ENCODE measurements around the gene MAPKBP1.
"Not testable (repeated sequence)": the region's sequence is repeated elsewhere in the genome, so short reads cannot be mapped to it uniquely, and the experiment has no call there.

The MAPKBP1 gene

DNA sequence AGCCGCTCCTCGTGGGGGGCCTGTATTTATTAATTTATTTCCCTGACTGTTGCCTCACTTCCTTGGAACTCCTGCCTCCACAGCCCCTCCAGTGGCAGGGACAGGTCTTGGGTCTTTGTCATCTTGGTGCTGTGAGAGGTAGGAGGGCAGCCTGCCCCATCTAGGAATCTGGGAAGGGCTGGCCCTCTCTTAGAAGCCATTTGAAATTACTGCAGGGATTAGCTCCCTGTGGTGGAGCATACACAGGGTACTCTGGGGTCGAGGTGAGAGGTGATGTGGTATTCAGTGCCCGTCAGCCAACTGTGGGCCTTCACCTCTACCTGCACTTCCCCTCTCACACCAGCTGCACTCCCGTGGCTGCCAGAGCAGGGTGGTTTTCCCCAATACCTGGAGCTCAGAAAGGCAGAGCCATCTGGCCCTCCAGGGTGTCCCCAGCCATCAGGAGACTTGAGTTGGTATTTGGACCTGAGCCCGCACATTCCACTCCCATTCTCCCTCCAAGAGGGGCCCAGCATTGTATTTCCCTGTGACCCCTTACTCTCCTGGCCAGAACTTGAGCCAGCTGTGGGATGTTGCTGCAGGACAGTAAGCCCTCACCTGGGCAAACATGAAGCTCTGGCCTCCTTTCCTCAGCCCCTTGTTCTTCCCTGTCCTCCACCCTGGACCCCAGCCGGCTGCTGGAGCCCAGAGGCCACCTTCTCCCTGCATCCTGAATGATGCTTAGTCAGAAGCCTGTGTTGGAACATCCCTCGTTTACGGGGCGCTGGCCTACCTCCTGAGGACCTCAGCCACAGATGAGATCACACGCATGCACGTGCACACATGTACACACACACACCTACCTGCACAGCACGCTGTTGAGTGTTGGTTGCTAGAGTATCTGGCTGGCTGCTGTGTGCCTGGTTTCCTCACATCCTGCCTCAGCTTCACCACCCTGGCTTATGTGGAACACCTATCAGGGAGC, 51.6 kb downstream of the MAPKBP1 start:
- DNase-seq (ENCODE audit: low spot score): no peak

- no peak for DNase-seq (ENCODE audit: low spot score)
These were observed 53.1 kb downstream of the MAPKBP1 start for GRCh38 chr15:41827290-41827879.

GRCh38 chr15:41827880-41828806, 53.9 kb downstream of the MAPKBP1 start, which contains the start of gene JMJD7:
Gene JMJD7, plus strand, starts transcription at chr15:41828092. Its CDS starts 33 bp downstream, at chr15:41828125.
- peak; percentile 90 for DNase-seq (ENCODE audit: low spot score)

- peak; percentile 56 for DNase-seq (ENCODE audit: low spot score)
These were observed 54.5 kb downstream of the MAPKBP1 start for GRCh38 chr15:41828807-41829141.

DNA sequence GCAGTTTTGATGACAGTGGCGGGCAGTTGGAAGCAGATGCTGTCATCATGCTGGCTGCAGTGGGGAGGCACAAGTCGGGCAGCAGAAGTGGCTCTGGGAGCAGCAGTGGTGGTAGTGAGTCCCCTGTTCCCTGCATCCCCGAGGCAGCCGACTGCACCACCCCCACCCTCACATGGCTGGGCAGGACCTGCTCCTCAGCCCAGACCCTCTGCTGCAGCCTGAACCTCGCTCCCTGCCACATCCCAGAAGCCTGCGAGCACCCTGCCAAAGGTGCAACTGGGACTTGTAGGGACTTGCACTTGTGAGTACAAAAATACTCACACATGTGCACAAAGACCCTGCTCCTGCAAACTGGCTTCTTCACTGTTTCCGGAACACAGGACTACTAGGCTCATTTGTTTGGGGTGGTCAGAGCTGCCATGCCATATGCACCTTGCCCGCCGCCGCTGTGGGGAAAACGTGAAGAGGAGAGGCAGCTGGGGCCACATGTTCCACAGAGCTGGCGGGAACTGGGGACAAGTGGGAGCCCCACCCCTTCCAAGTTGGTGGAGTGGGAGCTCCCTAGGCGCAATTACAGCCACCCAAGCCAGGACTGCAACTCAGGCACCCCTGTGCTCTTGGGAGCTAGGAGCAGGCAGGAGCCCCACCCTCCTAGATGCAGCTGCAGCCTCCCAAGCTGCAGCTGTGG, 55.8 kb downstream of the MAPKBP1 start:
- no peak for DNase-seq (ENCODE audit: low spot score)

DNA sequence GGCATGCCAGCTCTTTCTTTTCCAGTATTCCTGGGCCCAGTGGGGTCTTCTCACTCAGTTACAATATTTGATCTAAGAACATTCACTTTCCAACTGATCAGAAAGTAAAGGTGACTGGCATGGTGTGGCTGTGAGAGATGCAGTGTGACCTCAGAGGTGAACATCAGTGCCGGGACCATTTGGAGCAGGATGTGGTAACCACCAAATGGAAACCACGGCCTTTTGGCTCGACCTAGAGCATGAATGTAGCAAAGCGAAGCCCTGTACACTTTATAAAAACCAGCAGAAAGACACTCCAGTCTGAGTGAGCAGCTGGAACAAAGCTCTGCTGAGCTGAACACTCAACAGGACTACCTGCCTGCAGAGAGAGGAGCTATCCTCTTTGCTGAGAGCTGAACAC, 57.0 kb downstream of the MAPKBP1 start:
- DNase-seq (ENCODE audit: low spot score): not testable (repeated sequence)

DNA sequence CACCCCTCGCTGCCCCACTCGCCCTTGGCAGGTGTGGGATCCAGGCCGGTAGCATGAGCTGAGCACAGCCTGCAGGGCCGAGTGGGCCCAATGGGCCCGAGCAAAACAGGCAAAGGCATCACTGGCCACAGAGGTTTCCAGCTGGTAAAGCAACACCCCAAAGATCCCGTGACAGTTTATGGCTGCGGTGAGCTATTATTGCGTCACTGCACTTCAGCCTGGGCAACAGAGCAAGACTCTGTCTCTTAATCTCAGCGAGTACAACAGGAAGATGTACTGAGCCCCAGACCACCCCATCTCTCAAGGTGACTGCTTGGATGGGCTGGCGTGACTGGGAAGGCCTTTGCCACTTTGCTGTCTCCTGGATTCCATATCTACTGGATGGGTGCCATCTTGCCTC, 57.9 kb downstream of the MAPKBP1 start:
- no peak for DNase-seq (ENCODE audit: low spot score)

GRCh38 chr15:41832875-41833274, 58.6 kb downstream of the MAPKBP1 start:
- no peak for DNase-seq (ENCODE audit: low spot score)

DNA sequence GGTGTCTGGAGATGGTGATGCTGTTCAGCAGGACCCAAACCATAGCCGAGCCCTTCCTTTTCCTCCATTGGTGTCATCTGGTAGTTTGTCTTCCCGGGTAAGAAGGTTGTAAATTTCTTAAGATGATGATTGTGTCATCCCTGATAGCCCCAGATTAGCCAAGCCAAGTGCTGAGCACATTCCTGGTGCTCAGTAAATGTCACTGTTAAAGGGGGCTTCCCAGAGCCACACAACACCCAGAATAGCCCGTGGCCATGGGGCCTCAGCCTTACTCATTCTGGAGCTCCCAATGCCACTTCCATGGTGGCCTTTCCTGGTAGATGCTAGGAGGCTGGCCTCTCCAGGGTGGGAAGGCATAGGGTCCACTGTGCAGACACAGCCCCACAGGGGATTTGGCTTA, 59.8 kb downstream of the MAPKBP1 start:
- no peak for DNase-seq (ENCODE audit: low spot score)

DNA sequence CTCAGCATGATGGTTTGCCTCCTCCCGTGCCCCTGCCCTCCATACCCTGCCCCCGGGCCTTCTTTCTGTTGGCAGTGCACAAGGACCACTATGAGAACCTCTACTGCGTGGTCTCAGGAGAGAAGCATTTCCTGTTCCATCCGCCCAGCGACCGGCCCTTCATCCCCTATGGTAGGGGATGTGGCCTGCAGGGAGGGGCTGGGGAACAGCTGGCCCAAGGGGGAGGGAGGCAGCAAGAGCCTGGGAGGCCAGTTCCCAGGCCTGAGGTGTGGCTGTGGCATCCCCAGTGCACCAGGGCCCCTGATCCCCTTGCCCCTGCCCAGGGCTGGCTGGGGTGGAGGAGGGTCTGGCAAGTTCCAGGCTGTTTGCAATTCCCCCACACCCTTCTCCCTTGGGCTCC, 61.8 kb downstream of the MAPKBP1 start:
- no peak for DNase-seq (ENCODE audit: low spot score)

DNA sequence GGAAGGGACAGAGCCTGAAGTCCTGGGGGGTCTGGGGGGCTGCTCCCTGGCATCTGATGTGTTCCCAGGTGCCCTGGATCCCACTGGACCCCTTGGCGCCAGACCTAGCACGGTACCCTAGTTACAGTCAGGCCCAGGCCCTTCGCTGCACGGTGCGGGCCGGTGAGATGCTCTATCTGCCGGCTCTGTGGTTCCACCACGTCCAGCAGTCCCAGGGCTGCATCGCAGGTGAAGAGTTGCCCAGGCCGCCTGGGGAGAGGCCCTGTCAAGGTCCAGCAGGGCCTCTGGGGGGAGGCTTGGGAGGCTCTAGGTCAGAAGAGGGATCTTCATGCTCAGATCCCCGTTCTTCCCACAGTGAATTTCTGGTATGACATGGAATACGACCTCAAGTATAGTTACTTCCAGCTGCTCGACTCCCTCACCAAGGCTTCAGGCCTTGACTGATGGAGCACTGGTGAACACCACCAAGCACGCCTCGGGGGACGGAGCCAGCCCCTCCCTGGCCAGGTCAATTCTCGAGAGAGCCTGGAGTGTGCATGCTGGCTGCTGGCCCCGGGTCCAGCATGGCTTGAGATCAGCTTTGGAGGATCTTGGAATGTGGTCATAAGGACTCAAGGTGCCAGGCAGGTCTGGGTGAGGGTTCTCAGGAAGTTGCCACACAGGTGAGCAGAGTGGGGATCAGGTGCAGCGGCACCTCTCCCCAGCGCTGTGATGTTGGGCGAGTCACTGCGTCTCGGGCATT, 62.6 kb downstream of the MAPKBP1 start:
- no peak for DNase-seq (ENCODE audit: low spot score)

GRCh38 chr15:41838400-41838897, 64.2 kb downstream of the MAPKBP1 start, which contains the start of gene PLA2G4B:
Gene PLA2G4B, plus strand, starts transcription at chr15:41838847. Its CDS starts 67 bp downstream, at chr15:41838914.
- no peak for DNase-seq (ENCODE audit: low spot score)

DNA sequence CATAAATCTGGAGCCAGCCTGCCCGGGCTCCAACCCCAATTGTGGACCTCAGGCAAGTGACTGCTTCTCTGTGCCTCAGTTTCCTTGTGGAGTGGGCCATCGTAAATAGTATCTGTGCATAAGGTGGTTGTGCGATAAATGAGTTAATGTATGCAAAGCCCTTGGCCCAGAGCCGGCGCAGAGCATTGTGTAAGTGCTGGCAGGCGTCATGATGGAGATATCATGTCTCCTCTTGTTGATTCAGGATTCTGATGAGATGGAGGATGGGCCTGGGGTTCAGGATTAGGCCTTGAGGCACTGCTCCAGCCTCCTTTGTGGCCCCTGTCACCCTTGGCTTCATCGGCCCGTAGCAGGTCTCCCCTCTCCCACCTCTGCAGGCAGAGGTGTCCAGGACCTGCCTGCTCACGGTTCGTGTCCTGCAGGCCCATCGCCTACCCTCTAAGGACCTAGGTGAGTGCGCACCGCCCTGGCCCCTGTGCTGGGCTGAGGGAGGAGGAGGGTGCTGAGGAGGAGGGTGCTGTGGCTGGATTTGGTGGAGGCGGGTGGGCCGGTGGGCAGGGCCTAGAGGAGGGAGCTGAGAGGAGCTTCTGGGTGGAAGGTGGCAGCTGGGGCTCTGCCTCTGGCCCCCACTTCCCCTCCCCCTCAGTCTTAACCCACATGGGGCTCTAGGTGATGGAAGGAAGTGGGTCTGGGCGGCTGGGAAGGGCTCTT, 65.7 kb downstream of the MAPKBP1 start:
- DNase-seq (ENCODE audit: low spot score): no peak

DNA sequence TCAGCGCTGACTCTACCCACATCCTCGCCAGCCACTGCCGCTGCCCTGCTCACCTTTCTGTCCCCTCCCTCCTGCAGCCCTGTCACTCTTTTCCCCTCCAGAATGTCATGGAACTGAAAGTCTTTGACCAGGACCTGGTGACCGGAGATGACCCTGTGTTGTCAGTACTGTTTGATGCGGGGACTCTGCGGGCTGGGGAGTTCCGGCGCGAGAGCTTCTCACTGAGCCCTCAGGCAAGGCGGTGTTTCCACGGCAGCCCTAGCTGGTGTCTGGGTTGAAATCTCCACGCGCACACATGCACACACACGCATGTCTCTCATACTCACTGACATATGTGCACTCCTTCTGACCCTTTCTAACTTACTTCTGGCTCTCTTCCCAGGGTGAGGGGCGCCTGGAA, 66.4 kb downstream of the MAPKBP1 start:
- DNase-seq (ENCODE audit: low spot score): no peak

DNA sequence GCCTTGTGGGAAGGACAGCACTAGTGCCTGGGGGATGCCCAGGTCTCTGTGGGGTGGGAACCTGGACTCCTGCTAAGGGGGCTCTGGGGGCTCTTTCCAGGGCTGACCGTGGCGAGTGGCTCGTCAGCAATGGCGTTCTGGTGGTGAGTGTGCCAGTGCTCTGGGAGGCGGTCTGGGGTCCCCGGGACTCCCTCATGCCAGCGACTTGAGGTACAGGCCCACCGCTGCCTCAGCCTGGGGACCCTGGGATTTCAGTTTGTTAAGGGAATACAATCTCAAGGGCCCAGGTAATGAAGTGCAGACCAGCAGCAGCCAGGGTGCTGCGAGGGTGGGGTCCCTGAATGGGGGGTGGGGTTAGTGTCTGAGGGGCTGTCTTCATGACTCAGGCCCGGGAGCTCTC, 66.8 kb downstream of the MAPKBP1 start:
- DNase-seq (ENCODE audit: low spot score): no peak

DNA sequence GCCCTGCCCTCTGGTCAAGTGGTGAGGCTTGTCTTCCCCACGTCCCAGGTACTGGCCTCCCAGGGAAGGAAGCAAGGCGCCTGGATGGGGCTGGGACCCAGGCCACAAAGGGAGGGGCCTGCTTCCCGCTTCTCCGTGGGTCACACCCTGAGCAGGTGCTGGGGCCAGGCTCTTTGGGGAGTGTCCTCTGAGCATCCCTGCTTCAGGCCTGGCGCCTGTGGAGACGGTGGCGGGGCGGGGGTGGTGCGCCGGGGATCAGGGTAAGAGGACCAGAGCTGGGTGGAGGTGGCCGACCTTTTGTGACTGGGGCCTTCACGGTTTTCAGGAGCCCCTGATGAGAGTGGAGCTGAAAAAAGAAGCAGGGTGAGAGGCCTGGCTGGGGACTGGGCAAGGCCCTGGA, 67.9 kb downstream of the MAPKBP1 start:
- no peak for DNase-seq (ENCODE audit: low spot score)

DNA sequence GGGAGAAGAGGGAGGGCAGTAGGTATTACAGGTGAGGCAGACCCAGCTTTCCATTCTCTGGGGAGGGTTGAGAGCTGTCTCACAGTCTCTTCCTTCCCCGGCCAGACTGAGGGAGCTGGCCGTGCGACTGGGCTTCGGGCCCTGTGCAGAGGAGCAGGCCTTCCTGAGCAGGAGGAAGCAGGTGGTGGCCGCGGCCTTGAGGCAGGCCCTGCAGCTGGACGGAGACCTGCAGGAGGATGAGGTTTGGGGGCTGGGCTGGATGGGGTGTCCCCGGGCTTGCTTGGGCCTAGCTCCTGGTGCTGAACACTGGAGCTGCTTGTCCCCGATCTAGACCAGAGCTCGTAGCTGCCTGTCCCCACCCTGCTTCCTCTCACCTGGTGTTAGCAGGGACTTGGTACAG, 69.3 kb downstream of the MAPKBP1 start:
- no peak for DNase-seq (ENCODE audit: low spot score)

DNA sequence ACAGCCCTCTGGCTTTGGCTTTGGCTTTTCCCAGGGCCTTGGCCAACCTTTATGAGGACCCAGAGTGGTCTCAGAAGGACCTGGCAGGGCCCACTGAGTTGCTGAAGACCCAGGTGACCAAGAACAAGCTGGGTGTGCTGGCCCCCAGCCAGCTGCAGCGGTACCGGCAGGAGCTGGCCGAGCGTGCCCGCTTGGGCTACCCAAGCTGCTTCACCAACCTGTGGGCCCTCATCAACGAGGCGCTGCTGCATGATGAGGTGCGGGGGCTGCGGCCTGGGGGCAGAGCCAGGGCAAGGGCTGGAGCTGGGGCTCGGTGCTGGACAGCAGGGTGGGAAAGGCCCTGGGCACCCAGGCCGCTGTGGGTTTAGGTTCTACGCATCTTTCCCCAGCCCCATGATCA, 70.5 kb downstream of the MAPKBP1 start:
- DNase-seq (ENCODE audit: low spot score): no peak

GRCh38 chr15:41847206-41847605, 72.9 kb downstream of the MAPKBP1 start:
- no peak for DNase-seq (ENCODE audit: low spot score)

DNA sequence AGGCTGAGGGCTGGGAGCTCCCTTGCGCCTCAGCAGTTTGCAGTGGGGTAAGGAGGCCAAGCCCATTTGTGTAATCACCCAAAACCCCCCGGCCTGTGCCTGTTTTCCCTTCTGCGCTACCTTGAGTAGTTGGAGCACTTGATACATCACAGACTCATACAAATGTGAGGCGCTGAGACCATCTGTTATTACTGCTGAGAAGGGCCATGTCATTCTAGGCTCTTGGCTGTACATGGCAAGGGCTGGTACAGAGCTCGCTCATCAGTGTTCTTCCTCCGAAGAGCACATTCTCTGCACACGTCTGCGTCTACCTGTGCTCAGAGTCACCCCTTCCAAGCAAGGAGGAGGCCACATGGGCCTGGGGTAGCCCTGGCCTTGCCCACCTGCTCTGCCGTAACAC, 73.7 kb downstream of the MAPKBP1 start:
- peak; percentile 90 for DNase-seq (ENCODE audit: low spot score)
